ENCODE results near the gene ATAD2B.

- TF ChIP-seq, protein P1, sequence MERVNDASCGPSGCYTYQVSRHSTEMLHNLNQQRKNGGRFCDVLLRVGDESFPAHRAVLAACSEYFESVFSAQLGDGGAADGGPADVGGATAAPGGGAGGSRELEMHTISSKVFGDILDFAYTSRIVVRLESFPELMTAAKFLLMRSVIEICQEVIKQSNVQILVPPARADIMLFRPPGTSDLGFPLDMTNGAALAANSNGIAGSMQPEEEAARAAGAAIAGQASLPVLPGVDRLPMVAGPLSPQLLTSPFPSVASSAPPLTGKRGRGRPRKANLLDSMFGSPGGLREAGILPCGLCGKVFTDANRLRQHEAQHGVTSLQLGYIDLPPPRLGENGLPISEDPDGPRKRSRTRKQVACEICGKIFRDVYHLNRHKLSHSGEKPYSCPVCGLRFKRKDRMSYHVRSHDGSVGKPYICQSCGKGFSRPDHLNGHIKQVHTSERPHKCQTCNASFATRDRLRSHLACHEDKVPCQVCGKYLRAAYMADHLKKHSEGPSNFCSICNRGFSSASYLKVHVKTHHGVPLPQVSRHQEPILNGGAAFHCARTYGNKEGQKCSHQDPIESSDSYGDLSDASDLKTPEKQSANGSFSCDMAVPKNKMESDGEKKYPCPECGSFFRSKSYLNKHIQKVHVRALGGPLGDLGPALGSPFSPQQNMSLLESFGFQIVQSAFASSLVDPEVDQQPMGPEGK (CRISPR knock-in tag; IDR thresholded peaks at IDR 0.05; ENCODE audit: borderline replicate concordance), result no peak
- no peak for TF ChIP-seq OSR1 (CRISPR knock-in tag; IDR thresholded peaks at IDR 0.05)
- no peak for TF ChIP-seq ZFP3 (CRISPR knock-in tag; IDR thresholded peaks at IDR 0.05)
- no peak for TF ChIP-seq ZFP30 (CRISPR knock-in tag; IDR thresholded peaks at IDR 0.05)
Observed at GRCh38 chr2:23941644-23942043, 14.7 kb upstream of the ATAD2B start.
